Endodermal cell (in vitro differentiated cells): ENCODE data around the gene IRS1. TPM values are rescaled to one million over a fixed set of nuclear protein-coding genes. Genes with fewer than 3 reads are reported as not detected.

Experiments
- DNase-seq: peaks from one replicate; pipeline ENCODE4 v3.0.0-alpha.2; 2017
- H3K27ac ChIP-seq: 2 replicates; pipeline ENCODE4 v1.5.1; 2013; ENCODE audit warnings: mild to moderate bottlenecking, low read depth, low read length, moderate library complexity
- H3K27me3 ChIP-seq: 2 replicates; pipeline ENCODE4 v1.6.1; 2013; ENCODE audit warnings: mild to moderate bottlenecking, low read length, moderate library complexity; ENCODE audit not compliant: insufficient read depth, control insufficient read depth, poor library complexity, severe bottlenecking
- H3K36me3 ChIP-seq: 2 replicates; pipeline ENCODE4 v1.7.0; 2013; ENCODE audit warnings: mild to moderate bottlenecking, low read length, moderate library complexity; ENCODE audit not compliant: control insufficient read depth, insufficient read depth
- H3K4me1 ChIP-seq: one replicate; pipeline ENCODE4 v1.7.0; 2013; ENCODE audit warnings: low read length; ENCODE audit not compliant: control insufficient read depth, insufficient read depth
- H3K4me3 ChIP-seq: 2 replicates; pipeline ENCODE4 v1.5.1; 2013; ENCODE audit warnings: mild to moderate bottlenecking, low read length, moderate library complexity
- H3K9ac ChIP-seq: 2 replicates; pipeline ENCODE4 v1.6.1; 2013; ENCODE audit warnings: mild to moderate bottlenecking, low read length, moderate library complexity; ENCODE audit not compliant: poor library complexity, severe bottlenecking; ENCODE audit errors: extremely low read depth
- H3K9me3 ChIP-seq: 2 replicates; pipeline ENCODE4 v1.6.1; 2013; ENCODE audit warnings: mild to moderate bottlenecking, low read length, moderate library complexity; ENCODE audit not compliant: control insufficient read depth
- H3K27ac Mint-ChIP-seq: 2 replicates; pipeline ENCODE4 v1.8.0; 2020; ENCODE audit warnings: mixed read lengths
- H3K27me3 Mint-ChIP-seq: 2 replicates; pipeline ENCODE4 v1.8.0; 2021; ENCODE audit warnings: mild to moderate bottlenecking, mixed read lengths; ENCODE audit not compliant: insufficient read depth
- H3K36me3 Mint-ChIP-seq: 2 replicates; pipeline ENCODE4 v1.8.0; 2020; ENCODE audit warnings: low read depth, mixed read lengths
- H3K4me1 Mint-ChIP-seq: 2 replicates; pipeline ENCODE4 v1.8.0; 2020; ENCODE audit warnings: mixed read lengths
- H3K4me3 Mint-ChIP-seq: 2 replicates; pipeline ENCODE4 v1.8.0; 2020; ENCODE audit warnings: mild to moderate bottlenecking, moderate library complexity, mixed read lengths
- H3K9me3 Mint-ChIP-seq: 2 replicates; pipeline ENCODE4 v1.8.0; 2020; ENCODE audit warnings: mild to moderate bottlenecking, mixed read lengths
- WGBS, 2 experiments: methylation state at CpG; one replicate each; pipeline versions ENCODE4 v1.1.5 to v1.1.7; 2013; ENCODE audit warnings: missing lambda C conversion rate in 2 of 2, mixed read lengths in 1 of 2; ENCODE audit not compliant: insufficient coverage in 1 of 2, insufficient read length in 1 of 2; 5-methylcytosine and 5-hydroxymethylcytosine counted together
- total RNA-seq, 2 donors: library from RNA; stranded (reverse); fragmentation: NEBNext Ultra II Directional in 1 of 2; extraction: Animal tissue kit (Norgen Biotek cat#: 25700) in 1 of 2; gene quantifications; 2 replicates in 1 of 2; 3 replicates in 1 of 2; pipeline ENCODE4 v1.2.1, GENCODE V29; 2021
- TF ChIP-seq, protein P1 (sequence below): fragments of 200-600 bp; sonication (generic); conservative IDR thresholded peaks from 2 replicates; pipeline ENCODE4 v1.5.0; 2021; ENCODE audit warnings: antibody characterized with exemption, mild to moderate bottlenecking

IRS1 gene
- total RNA-seq, 2 donors from 2014 or later = 16.2 to 16.6 TPM

DNA sequence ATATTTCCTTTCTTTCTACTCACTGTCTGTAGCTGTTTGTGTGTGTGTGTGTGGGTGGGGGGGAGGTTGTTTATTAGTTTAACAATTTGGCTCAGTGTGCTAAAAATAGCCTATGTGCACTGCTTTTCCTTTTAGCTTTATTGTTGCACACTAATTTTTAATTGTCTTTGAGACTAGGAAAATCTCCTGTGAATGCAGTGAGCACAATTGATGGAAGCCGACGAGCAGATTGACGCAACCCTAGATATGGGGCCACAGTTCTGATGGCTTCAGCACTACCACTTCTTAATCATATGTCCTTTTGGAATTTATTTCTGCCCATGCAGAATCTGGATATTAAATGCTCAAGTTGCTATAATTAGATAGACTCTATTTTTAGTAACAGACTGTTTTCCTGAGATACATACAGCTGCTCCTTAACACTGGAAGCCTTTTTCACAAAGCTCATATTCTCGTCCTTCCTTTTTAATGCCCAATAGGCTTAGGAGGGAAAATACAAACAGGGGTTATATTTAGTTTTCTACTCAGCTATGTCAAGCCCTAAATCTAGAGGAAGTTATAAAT, 109.1 kb downstream of the IRS1 start:
- H3K4me3 Mint-ChIP-seq = no peak overlapping the region
- Histone ChIP-seq H3K9ac (no peak overlapping the region), H3K4me3 (no peak overlapping the region), H3K36me3 (no peaks in the 10 kb centered on the region), H3K9me3 (no peaks in the 10 kb centered on the region), H3K4me1 (no peaks in the 10 kb centered on the region), H3K27me3 (no peaks in the 10 kb centered on the region), H3K27ac (no peak overlapping the region)
- no peaks in the 10 kb centered on the region for H3K36me3 Mint-ChIP-seq
- no peak overlapping the region for H3K27ac Mint-ChIP-seq
- peaks cover 13% of the 10 kb centered on the region for H3K4me1 Mint-ChIP-seq
- TF ChIP-seq, protein P1, sequence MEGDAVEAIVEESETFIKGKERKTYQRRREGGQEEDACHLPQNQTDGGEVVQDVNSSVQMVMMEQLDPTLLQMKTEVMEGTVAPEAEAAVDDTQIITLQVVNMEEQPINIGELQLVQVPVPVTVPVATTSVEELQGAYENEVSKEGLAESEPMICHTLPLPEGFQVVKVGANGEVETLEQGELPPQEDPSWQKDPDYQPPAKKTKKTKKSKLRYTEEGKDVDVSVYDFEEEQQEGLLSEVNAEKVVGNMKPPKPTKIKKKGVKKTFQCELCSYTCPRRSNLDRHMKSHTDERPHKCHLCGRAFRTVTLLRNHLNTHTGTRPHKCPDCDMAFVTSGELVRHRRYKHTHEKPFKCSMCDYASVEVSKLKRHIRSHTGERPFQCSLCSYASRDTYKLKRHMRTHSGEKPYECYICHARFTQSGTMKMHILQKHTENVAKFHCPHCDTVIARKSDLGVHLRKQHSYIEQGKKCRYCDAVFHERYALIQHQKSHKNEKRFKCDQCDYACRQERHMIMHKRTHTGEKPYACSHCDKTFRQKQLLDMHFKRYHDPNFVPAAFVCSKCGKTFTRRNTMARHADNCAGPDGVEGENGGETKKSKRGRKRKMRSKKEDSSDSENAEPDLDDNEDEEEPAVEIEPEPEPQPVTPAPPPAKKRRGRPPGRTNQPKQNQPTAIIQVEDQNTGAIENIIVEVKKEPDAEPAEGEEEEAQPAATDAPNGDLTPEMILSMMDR = no peak
- DNase-seq = no peak
- H3K9me3 Mint-ChIP-seq = peaks cover 7% of the 10 kb centered on the region
- no peaks in the 10 kb centered on the region for H3K27me3 Mint-ChIP-seq
- 90 to 93% methylated on average over 3 to 4 of the region's 4 CpGs for WGBS, 2 experiments

DNA sequence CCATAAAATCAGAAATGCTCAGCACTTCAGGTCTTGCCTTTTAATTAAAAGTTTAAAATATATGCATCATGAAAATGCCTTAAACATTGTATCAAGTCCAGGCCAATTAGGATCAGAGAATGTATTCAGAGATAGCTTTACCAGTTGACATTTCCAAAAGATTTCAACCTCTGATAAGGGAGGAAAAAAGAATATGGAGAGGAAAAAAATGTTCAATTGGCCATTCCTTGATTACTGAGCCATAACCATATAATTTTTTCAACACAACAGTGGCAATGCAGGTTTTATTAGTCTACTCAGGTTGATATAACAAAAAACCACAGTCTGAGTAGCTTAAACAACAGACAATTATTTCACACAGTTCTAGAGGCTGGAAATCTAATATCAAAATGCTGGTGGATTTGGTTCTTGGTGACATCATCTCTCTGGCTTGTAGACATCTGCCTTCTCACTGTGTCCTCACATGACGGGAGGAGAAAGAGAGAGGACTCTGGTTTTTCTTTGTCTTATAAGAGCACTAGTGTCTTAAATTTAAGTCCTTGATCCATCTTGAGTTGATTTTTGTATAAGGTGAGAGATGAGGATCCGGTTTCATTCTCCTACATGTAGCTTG, 111.9 kb downstream of the IRS1 start:
- Mint-ChIP-seq H3K27me3 (no peaks in the 10 kb centered on the region), H3K36me3 (no peaks in the 10 kb centered on the region), H3K9me3 (peaks cover 7% of the 10 kb centered on the region), H3K4me3 (no peak overlapping the region), H3K4me1 (peaks cover 13% of the 10 kb centered on the region), H3K27ac (no peak overlapping the region)
- Histone ChIP-seq H3K27ac (no peak overlapping the region), H3K9me3 (no peaks in the 10 kb centered on the region), H3K4me1 (no peaks in the 10 kb centered on the region), H3K9ac (no peak overlapping the region), H3K27me3 (no peaks in the 10 kb centered on the region), H3K36me3 (no peaks in the 10 kb centered on the region), H3K4me3 (no peak overlapping the region)
- DNase-seq = no peak
- TF ChIP-seq, protein P1 = no peak
- 98 to 100% methylated on average over 1 to 2 of the region's 2 CpGs for WGBS, 2 experiments

DNA sequence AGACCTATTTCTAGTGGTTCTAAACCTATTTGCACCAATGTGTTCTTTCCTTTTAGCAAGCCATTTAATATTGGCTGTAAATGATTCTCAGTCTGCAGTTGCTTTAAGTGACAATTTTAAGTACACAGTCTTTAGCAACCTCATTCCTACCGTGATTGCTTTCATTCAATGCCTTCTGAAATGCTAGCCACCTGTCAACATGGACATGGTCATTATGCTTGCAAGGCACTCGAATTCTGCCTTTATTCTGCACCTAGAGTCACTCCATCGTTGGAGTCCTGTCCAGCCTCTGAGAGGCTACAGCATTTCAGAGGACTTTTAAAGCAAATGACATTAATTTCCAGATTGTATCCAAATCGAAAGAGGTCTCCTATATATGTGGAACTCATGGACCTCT, 115.1 kb downstream of the IRS1 start:
- H3K9me3 Mint-ChIP-seq = peaks cover 7% of the 10 kb centered on the region
- DNase-seq = no peak
- no peak overlapping the region for H3K27ac Mint-ChIP-seq
- TF ChIP-seq, protein P1 = no peak
- H3K36me3 ChIP-seq = no peaks in the 10 kb centered on the region
- H3K27me3 Mint-ChIP-seq = no peaks in the 10 kb centered on the region
- no peaks in the 10 kb centered on the region for H3K9me3 ChIP-seq
- no peaks in the 10 kb centered on the region for H3K4me1 ChIP-seq
- no peaks in the 10 kb centered on the region for H3K36me3 Mint-ChIP-seq
- no peaks in the 10 kb centered on the region for H3K27me3 ChIP-seq
- H3K9ac ChIP-seq = no peak overlapping the region
- no peaks in the 10 kb centered on the region for H3K4me1 Mint-ChIP-seq
- H3K27ac ChIP-seq = no peak overlapping the region
- H3K4me3 ChIP-seq = no peak overlapping the region
- whole genome bisulfite sequencing, 2 experiments = 86 to 91% methylated on average over 4 of the region's 4 CpGs
- H3K4me3 Mint-ChIP-seq = no peak overlapping the region
